Peyer's patch (tissue), 4 donors: ENCODE measurements around the gene PSAT1.

Source experiments
- POLR2A ChIP-seq, 2 donors: fragments of 450-650 bp; IDR thresholded peaks; one replicate each; pipeline ENCODE4 v1.5.1; 2017; ENCODE audit warnings: antibody characterized with exemption in 2 of 2, mild to moderate bottlenecking in 2 of 2, moderate library complexity in 2 of 2
- TF ChIP-seq, protein P1 (sequence below), 6 experiments: fragments of 450-650 bp in 4 of 6; fragments of 200-600 bp in 2 of 6; sonication (generic) in 1 of 6; IDR thresholded peaks; one replicate each; pipeline ENCODE4 v1.5.1; 2017 to 2019; ENCODE audit warnings: antibody characterized with exemption in 6 of 6, mild to moderate bottlenecking in 3 of 6, moderate library complexity in 1 of 6

DNA sequence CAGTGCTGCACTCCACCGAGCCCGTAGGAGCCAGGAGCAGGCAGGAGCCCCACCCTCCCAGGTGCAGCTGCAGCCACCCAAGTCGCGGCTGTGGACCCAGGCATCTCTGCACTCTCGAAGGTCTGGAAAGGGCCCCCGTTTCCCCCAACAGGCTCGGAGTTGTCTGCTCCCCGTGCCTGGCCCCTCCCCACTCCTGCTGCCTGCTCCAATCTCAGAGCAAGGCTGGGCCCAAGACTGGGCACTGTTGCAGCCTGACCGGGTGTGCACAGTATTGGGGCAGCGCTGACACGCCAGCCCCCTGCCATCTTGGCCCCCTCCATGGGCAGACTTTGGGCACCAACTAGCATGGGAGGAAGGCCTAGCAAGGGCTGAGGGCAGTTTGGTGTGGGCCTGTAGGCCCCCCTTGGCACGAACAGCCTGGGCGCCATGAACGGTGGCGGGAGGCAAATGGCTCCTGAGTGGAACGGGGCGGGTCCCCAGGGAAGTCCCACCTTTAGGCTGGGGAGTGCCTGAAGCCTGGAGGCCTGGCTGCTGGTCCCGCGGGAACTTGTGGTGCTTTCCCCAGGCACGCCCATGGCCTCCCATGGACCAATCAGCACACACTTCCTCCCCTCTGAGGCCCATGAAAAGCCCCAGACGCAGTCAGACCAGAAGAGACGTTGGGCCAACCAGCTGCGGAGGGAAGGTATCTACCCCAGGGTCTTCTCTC is 60.4 kb downstream of the PSAT1 start:
- TF ChIP-seq, protein P1, sequence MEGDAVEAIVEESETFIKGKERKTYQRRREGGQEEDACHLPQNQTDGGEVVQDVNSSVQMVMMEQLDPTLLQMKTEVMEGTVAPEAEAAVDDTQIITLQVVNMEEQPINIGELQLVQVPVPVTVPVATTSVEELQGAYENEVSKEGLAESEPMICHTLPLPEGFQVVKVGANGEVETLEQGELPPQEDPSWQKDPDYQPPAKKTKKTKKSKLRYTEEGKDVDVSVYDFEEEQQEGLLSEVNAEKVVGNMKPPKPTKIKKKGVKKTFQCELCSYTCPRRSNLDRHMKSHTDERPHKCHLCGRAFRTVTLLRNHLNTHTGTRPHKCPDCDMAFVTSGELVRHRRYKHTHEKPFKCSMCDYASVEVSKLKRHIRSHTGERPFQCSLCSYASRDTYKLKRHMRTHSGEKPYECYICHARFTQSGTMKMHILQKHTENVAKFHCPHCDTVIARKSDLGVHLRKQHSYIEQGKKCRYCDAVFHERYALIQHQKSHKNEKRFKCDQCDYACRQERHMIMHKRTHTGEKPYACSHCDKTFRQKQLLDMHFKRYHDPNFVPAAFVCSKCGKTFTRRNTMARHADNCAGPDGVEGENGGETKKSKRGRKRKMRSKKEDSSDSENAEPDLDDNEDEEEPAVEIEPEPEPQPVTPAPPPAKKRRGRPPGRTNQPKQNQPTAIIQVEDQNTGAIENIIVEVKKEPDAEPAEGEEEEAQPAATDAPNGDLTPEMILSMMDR (IDR thresholded peaks at IDR 0.05) = no peak
- no peak for TF ChIP-seq POLR2A (IDR thresholded peaks at IDR 0.05)
